BE2C (cell line): ENCODE data around the gene YEATS2.

Experiments used
- DNase-seq: peaks from one replicate; pipeline ENCODE4 v3.0.0-alpha.2; 2020
- H3K27me3 ChIP-seq: fragments of 250-450 bp; sonication (Bioruptor Pico); 2 replicates; pipeline ENCODE4 v1.5.1; 2020; ENCODE audit warnings: mild to moderate bottlenecking
- H3K36me3 ChIP-seq: fragments of 250-450 bp; sonication (Bioruptor Pico); 2 replicates; pipeline ENCODE4 v1.5.1; 2020; ENCODE audit warnings: mild to moderate bottlenecking
- H3K4me1 ChIP-seq: fragments of 250-450 bp; sonication (Bioruptor Pico); 2 replicates; pipeline ENCODE4 v1.5.1; 2020
- H3K4me3 ChIP-seq: 2 replicates; pipeline ENCODE4 v1.5.1; 2011; ENCODE audit warnings: low read depth, low read length
- H3K9me3 ChIP-seq: fragments of 250-450 bp; sonication (Bioruptor Pico); 2 replicates; pipeline ENCODE4 v1.5.1; 2020
- CTCF ChIP-seq: IDR thresholded peaks from 2 replicates; pipeline ENCODE4 v1.5.1; 2012; ENCODE audit warnings: mild to moderate bottlenecking, low read depth, low read length

Gene YEATS2

GRCh38 chr3:183796372-183796771 lies 98.8 kb downstream of the YEATS2 start:
- Histone ChIP-seq H3K9me3 (no peaks in the 10 kb centered on the region), H3K4me3 (no peak overlapping the region), H3K36me3 (peaks cover 82% of the 10 kb centered on the region), H3K4me1 (no peaks in the 10 kb centered on the region), H3K27me3 (no peaks in the 10 kb centered on the region)
- no peak for DNase-seq
- TF ChIP-seq CTCF, result no peak

- no peak for TF ChIP-seq CTCF
- peaks cover 83% of the 10 kb centered on the region for H3K36me3 ChIP-seq
- no peaks in the 10 kb centered on the region for H3K27me3 ChIP-seq
- no peak for DNase-seq
- H3K9me3 ChIP-seq, result no peaks in the 10 kb centered on the region
- H3K4me1 ChIP-seq, result no peaks in the 10 kb centered on the region
- H3K4me3 ChIP-seq, result no peak overlapping the region
Observed at GRCh38 chr3:183797996-183798395, 100.4 kb downstream of the YEATS2 start.

GRCh38 chr3:183799461-183799860 lies 101.9 kb downstream of the YEATS2 start:
- Histone ChIP-seq H3K27me3 (no peaks in the 10 kb centered on the region), H3K36me3 (peaks cover 83% of the 10 kb centered on the region), H3K4me3 (no peak overlapping the region), H3K4me1 (no peaks in the 10 kb centered on the region), H3K9me3 (no peaks in the 10 kb centered on the region)
- TF ChIP-seq CTCF, result no peak
- no peak for DNase-seq

- no peaks in the 10 kb centered on the region for H3K27me3 ChIP-seq
- H3K36me3 ChIP-seq, result peaks cover 86% of the 10 kb centered on the region
- no peaks in the 10 kb centered on the region for H3K9me3 ChIP-seq
- no peak for DNase-seq
- no peak overlapping the region for H3K4me3 ChIP-seq
- H3K4me1 ChIP-seq, result no peaks in the 10 kb centered on the region
- TF ChIP-seq CTCF, result no peak
Observed at GRCh38 chr3:183800243-183800863, 102.8 kb downstream of the YEATS2 start.

GRCh38 chr3:183801601-183802000 lies 104.0 kb downstream of the YEATS2 start:
- Histone ChIP-seq H3K36me3 (peaks cover 92% of the 10 kb centered on the region), H3K4me3 (no peak overlapping the region), H3K27me3 (no peaks in the 10 kb centered on the region), H3K4me1 (no peaks in the 10 kb centered on the region), H3K9me3 (no peaks in the 10 kb centered on the region)
- no peak for TF ChIP-seq CTCF
- DNase-seq, result no peak

- H3K4me1 ChIP-seq, result no peaks in the 10 kb centered on the region
- no peaks in the 10 kb centered on the region for H3K9me3 ChIP-seq
- H3K36me3 ChIP-seq, result peaks cover 92% of the 10 kb centered on the region
- no peak for TF ChIP-seq CTCF
- H3K4me3 ChIP-seq, result no peak overlapping the region
- no peak for DNase-seq
- no peaks in the 10 kb centered on the region for H3K27me3 ChIP-seq
Observed at GRCh38 chr3:183802989-183803388, 105.4 kb downstream of the YEATS2 start.
